ENCODE measurements around the gene ZC3H12D.

- no peak for TF ChIP-seq REST (IDR thresholded peaks at IDR 0.05; ENCODE audit: insufficient read depth in 1 of 2, low read depth in 2 of 2, low read length in 2 of 2)
- TF ChIP-seq POLR2AphosphoS5 (IDR thresholded peaks at IDR 0.05; ENCODE audit: low read depth, low read length): no peak
- no peak for TF ChIP-seq TAF1 (IDR thresholded peaks at IDR 0.05; ENCODE audit: borderline replicate concordance, insufficient read depth, low read length)
- TF ChIP-seq FOXP2 (optimal IDR thresholded peaks at IDR 0.05; ENCODE audit: borderline replicate concordance, extremely low read depth, extremely low read length, insufficient read depth): no peak
Observed at GRCh38 chr6:149454346-149454848, 30.4 kb downstream of the ZC3H12D start.

Data from PFSK-1 (cell line).